Embryonic facial prominence (tissue), 1 donor: ENCODE measurements around the gene PCYT1A.

Experiments used
- DNase-seq: peaks from one replicate; pipeline ENCODE4 v3.0.0-alpha.2; 2016; ENCODE audit errors: extremely low spot score

The PCYT1A gene

DNA sequence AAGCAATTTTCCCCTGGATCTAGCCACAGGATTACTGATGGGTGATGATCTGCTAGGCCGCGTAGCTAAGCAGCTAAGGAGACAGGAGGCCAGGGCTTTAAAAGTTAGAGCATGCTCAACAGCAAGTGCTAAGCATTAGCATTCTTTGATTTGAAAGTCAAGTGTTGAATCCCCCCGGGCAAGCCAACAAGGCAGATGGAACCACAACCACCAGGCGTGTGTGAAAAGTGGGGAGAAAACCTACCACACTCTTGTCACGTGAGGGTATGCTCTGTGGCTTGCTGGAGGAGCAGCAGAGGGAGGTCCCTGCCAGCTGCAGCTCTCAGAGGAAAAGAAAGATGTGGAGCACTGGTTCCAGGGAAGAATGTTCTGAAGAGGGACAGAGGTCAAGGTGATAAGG is 50.3 kb downstream of the PCYT1A start:
- DNase-seq, result no peak

DNA sequence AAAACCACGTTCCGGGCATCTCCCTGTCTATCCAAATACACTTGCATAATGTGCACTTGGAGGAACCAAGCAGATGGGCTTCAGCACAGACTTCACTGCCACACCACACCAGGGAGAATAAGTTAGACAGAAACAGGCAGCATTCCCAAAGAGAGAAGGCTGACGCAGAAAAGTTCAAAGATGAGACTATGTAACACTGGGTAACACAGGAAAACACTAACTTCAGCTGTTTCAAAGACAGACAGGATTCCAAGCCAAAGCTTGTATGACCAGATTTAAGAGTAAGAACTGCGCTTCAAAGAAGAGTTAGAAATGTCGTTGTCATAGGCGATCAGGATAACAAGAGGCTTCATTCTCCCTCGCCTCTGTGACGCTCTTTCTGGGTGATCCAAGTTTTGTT is 51.3 kb downstream of the PCYT1A start:
- no peak for DNase-seq

DNA sequence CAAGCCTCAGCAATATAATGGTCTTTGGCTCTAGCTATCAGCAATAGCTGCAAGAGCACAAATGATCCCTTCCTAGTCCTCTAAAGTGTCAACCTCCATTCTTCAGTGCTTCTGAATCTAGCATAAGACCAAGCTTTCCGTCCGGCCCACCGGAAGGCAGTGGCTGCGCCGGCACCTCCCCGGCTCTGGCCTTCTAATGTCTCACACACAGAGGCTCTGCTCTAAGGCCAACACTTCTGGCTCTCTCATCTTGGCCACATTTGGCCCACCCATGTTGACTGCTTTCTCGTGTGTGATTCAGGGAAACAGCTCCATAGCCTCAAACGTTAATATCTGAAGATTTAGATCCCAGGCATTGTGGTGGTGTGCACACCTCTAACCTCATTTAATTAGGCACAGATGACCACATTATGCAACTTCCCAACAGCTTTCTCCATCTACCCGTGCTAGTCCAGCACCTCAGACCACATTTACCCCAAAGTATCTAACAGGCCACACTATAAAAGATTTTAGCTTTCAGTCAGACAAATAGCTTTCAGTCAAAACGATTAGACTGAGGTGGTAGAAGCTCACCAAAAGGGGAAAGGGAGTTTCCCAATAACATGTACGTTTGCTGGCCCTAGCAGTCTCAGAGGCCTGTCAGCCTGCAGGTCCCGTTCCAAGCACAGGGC is 51.9 kb downstream of the PCYT1A start:
- no peak for DNase-seq

DNA sequence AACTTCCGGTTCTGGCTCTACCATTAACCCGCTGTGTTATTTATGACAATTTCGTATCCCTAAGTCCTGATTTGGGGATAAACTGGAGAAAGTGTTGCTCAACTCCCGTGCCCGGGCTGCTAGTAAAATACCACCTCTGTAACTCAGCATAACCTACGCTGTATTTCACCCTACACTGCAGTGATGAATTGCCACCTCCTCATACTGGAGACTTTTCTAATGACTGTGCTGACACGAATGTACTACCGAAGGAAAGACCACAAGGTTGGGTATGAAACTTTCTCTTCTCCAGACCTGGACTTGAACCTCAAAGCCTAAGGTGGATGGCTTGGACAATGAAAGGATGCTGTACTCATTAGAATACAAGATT is 54.7 kb downstream of the PCYT1A start:
- DNase-seq, result no peak

DNA sequence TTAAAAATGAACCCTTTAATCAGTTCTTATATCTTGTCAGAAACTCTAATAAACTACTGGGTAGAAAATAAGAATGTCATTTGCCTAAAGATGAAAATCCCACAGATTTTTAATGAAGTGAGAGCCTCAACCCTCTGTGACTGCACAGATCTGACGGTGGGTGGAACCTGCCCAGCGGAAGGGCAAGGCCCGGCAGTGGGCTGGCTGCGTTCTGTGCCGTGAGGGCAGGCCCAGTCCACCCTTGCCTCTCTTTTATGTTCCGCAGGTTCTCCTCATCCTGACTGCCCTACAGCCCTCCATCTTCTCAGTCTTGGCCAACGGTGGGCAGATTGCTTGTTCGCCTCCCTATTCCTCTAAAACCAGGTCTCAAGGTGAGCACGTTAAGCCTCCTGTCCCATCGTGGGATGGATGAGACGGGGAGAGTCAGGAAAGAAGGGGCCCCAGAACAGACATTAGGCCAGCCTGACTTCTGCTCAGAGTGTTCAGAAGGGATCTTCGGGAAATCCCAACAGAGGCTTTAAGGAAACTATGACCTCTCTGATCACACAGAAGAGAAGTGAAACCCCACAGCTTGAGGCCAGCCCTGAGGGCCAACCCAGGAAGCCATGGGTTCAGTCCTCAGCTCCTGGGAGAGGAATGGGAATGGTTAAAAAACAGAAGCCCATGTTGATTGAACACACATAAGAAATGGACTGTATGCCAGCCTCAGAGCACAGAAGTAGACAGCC is 55.2 kb downstream of the PCYT1A start:
- no peak for DNase-seq

DNA sequence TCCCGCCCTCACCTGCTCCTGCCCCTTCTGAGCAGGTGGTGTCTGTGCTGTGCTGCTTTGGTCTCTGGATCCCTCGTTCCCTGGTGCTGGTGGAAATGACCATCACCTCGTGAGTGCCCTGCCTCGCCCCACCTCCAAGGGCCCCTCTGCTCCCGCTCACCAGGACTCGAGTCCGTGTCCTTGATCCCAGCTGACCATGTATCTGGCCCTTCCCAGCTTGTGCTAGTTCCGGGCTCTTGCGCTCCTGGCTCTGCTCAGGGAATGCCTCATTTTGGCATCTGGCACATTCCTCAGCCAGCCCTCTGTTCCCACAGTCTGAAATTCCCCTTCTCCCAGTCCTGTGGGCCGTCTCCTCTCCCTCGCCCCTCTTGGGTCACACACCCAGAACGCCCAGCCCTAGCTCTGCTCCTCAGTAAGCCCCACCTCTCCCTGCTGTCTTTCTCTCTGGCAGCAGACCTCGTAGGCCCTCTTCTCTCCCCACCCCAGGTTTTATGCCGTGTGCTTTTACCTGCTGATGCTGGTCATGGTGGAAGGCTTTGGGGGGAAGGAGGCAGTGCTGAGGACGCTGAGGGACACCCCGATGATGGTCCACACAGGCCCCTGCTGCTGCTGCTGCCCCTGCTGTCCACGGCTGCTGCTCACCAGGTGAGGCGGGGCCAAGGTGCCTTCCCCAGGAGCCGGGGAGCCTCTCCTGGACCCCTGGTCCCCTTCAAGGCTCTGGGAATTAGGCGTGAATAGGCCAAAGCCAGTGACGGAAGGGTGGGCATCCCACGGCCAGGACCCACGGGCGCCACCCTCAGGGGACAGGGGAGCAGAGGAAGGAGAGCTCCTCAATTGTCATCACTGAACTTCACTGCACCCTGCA is 59.7 kb downstream of the PCYT1A start:
- no peak for DNase-seq

DNA sequence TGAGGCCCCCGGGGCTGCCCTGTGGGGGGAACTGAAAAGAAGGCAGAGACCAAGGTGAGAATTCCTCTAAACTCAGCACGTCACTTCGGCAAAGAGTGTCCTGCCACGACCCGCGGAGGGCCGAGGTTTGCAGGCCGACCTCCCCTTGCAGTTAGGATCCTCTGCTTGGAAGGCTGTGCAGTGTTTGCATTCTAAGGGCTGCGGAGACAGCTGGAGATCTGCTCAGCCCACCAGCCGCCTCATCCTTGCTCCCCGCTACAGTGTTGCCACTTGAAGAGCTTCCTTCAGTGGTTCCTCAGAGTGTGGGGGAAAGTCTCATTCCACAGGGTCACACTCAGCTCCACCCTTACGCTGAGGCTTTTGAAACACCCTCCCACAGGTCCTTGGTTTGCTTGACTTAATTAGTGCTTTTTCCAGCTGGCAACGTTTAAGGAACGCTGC is 60.4 kb downstream of the PCYT1A start:
- no peak for DNase-seq

DNA sequence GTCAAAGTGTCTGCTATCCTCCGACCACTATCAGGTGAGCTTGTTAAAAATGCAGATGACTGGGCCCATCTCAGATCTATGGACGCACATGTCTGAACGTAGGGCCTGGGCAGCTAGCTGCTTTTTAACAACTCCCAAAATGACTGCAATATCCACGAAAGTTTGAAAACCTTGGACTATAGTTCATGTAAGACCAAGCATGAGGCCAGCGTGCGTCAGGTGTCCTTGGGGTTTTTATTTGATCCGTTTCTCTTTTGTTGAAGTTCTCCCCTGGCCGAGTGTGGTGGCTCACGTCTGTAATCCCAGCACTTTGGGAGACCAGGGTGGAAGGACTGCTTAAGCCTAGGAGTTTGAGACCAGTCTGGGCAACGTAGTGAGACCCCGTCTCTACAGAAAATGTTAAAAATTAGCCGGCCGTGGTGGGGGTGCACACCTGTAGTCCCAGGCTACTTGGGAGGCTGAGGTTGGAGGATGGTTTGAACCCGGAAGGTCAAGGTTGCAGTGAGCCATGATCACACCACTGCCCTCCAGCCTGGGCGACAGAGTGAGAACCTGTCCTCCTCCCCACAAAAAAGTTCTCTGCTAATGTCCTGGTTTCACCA is 61.7 kb downstream of the PCYT1A start:
- DNase-seq, result no peak

DNA sequence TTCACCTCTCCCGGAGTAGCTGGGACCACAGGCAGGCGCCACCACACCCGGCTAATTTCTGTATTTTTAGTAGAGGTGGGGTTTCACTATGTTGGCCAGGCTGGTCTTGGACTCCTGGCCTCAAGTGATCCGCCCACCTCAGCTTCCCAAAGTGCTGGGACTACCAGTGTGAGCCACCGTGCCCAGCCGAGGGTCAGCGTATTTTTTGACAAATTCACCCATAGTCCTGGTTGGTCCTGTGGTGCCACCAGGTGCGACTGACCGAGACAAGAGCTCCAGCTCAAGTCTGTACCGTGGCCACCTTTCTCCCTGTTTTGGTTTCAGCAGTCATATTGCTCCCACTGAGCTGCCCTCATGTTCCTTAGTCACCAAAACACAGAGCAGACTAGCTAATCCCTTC is 62.4 kb downstream of the PCYT1A start:
- DNase-seq, result no peak

DNA sequence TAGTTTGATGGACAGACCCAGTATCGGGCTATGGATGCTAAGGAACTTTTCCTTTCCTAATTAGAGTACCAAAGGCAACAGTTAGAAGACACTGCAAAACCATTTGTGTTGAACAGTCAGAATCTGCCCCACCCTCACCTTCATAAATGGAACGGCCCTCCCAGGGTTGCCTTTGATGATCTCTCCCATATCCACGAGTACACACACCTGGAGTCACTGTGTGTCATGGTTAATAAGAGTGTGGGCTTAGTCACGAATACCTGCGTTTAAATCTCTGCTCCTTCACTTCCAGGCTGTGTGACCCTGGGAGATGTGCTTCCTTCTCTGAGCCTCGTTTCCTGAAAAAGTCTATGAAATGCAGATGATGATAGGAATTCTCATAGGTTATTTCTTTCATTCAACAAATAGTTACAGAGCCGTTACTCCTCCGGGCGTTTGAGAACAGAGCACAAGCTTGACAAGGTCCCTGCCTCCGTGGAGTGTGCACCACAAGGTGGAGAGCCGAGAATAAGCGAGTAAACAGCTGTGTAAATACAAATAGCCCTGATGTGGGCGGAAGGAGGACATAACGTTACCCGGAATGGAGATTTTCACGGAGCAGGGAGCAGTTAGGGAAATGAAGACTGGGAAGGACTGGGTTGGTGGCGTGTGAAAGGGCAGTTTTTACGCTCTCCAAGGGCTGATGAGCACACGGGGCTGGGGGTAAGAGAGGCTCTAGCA is 64.5 kb downstream of the PCYT1A start:
- no peak for DNase-seq

DNA sequence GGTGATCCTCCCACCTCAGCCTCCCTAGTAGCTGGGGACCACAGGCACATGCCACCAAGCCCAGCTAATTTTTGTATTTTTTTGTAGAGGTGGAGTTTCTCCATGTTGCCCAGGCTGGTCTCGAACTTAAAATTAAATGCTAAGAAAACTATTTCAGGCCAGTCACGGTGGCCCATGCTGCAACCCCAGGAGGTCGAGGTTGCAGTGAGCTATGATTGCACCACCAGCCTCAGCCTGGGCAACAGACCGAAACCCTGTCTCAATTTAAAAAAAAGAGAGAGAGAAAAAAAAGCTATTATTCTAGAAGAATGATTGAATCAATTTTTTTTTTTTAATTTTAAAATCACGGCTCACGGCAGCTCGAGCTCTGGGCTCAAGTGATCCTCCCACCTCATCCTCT is 66.5 kb downstream of the PCYT1A start:
- DNase-seq, result no peak

DNA sequence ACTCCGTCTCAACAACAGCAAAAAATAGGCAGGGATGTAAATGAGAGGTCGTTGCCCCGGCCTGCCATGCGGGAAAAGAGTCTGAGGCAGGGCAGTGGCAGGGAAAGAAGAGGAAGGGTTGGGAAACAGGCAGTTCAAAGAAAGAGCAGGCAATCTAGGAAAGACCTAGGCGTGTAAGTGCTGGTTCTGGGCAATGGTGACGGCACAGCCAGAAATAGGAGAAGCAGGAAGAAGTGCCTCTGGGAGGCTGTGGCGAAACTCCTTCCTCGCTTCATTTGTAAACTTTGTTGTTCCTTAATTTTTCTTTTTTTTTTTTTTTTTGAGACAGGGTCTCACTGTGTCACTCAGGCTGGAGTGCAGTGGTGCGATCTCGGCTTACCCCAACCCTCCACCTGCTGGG is 66.9 kb downstream of the PCYT1A start:
- DNase-seq, result no peak

DNA sequence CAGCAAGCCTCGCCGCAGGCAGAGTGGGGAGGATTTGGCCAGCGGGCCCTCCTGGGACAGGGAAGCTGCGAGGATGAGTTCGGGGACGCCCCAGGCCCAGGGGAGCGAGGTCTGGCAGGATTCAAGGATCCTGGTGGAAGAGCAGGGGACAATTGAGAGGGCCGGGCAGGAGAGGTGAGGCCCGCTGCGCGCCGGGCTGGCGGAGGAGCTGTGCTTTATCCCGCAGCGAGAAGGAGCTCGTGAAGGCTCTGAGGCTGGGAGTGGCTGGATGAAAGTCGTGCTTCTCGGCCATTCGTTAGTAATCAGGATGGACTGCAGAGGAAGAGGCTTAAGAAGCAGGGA is 67.6 kb downstream of the PCYT1A start:
- no peak for DNase-seq

DNA sequence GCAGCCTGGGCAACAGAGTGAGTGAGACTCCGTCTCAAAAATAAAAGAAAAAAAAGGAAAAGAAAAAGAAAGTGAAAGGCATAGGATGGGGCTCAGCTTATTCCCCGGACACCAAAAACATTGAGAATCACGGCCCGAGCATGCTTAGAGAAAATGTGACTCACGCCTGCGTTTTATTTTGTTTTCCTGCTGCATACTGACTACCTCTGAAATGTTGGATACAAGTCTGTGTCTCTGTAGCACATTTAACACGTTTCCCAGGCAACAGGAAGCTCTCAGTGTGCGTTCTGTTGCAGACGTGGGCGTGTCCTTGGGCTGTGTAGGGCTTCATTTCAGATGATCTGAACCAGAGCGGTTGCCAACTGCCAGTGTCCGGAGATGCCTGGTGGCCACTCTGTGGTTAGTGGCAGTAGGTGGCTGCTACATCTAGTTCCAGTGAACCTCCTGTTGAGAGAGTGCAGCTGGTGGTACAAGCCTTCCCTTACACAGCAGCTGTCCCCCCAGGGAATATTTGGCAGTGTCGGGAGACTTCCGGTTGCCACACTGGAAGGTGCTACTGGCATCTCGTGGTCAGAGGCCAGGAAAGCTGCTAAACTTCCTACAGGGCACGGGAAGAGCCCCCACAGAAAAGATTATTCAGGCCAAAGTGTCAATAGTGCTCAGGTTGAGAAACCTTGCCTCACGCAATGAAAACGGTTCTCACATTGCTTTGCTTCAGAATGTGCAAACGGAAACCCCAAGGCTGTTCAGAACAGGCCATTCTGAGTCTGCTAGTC is 68.1 kb downstream of the PCYT1A start:
- peak; percentile 47 for DNase-seq

DNA sequence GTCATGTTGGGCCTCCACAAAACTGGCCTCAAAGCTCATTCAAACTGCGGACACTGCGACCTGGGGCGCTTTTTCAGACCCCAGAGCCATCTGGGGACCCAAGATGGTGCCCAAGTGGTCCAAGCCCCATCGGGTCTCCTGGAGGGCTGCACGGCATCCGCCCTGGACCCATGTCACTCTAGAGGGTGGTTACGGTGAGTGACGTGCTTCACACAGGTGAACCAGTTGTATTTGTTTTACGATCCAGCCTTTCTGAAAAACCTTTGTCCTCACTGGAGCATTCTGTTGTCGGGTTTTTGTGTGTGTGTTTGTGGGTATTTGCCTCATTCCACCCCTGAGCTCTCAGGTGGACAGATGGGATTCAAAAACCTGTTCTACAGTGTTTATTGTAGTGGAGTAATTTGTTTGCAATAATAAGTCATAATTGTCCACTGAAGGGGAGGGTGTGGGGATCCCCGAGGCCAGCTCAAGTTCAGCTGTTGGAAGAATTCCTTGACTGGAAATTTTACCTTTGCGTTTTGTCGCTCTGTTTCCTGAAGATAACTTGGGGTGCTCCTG is 69.3 kb downstream of the PCYT1A start:
- DNase-seq, result no peak

DNA sequence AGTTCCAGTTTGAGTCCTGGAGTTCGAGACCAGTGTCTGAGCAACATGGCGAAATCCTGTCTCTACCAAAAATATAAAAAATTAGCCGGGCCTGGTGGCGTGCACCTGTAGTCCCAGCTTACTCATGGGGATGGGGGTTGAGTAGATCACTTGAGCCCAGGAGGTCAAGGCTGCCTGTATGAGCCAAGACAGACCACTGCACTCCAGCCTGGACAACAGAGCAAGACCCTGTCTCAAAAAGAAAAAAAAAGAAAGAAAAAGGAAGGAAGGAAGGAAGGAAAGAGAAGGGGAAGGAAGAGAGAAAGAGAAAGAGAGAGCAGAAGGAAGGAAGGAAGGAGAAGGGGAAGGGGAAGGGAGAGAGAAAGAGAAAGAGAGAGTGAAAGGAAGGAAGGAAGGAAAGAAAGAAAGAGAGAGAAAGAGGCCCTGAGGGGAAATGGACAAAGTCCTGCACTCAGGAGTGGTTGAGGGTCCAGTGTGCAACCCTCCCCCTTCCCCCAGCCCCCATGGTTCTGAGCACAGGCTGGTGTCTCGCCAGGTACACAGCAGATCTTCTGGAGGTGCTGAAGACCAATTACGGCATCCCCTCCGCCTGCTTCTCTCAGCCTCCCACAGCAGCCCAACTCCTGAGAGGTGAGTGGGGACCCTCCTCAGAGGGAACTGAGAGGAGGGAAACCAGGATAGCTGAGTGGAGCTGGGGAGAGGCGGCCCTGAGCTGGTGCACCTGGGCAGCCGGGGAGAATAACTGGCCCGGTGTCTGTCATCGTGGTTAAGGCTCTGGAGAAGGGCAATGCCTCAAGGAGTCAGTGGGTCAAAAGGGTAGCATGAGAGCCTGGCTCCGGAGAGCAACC is 70.0 kb downstream of the PCYT1A start:
- DNase-seq, result no peak

DNA sequence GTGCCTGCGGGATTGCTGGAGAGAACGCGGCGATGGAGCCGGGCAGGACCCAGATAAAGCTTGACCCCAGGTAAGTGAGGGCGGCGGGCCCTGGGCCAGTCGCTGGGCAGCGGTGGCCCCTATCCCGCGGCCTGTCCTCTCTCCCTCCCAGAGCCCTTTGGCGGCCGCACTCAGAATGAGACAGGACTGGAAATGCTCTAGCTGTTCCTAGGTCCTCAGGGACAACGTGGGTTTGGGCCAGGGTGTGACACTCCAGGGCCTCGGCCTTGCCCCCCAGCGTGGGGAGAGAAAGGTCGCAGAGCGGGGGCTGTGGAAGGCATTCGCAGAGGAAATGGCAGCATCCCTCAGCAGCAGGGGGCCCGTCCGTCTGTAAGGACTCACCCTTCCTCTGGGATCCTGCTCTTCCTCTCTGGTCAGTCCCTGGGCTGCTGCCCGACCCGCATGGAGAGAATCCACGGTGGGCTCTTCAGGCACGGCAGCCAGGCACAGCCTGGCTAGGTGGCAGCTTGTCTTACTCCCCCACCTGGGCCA is 70.8 kb downstream of the PCYT1A start:
- no peak for DNase-seq

DNA sequence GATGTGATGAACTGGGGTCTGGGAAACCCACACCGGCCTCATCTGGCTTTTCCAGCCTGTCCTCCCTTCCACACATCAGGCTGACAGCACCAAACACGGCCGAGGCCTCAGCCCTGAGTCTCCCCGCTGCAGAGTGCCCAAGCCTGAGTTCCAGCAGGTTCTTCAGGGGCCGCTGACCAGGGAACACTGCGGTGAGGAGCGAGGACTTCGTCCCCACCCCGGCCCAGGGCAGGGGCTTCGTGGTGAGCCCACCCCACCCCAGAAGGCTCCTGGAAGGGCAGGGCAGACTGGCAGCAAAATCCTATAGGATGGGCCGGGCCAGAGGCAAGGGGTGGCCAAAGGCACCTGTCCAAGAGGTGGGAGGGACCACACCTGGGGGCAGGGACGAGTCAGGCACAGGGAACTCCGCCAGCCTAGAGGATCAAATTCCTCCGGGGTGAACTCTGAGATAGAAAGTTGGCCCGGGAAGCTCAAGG is 71.4 kb downstream of the PCYT1A start, which contains the start of gene SLC51A:
Gene SLC51A (plus strand): TSS at position 446 of the 476 bp plus-strand sequence. CDS start 179 bp downstream, outside the sequence.
- no peak for DNase-seq

DNA sequence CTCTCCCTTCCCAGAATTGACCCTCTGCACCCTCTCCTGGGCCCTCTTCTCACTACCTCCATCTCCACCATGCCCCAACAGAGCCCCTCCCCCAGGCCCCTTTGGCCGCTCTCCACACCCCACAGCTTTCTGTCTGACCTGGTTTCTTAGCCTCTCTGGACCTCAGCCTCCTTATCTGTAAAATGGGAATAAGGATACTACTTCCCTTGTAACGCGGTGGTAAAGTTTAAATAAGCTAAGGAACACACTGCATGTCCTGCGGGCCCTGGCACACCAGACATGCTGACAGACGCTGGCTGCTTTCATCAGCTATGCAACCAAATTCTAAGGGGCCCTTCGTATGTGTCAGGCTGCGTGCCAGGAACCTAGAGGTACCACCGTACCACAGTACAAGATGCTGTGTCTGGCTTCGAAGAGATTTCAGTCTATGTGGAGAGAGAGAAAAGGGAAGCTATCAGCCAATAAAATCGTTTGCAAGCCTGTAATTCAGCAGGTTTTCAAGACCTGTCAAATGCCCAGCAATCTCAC is 72.0 kb downstream of the PCYT1A start:
- DNase-seq, result no peak
